GM23248 (cell line): Measurements from ENCODE around the gene IQCF6. TPM values are rescaled to one million over a fixed set of nuclear protein-coding genes. Genes with fewer than 3 reads are reported as not detected.

Experiments
- DNase-seq: peaks from one replicate; pipeline ENCODE4 v3.0.0-alpha.2; 2015
- H2AFZ ChIP-seq: fragments of 200-600 bp; sonication (generic); 2 replicates; pipeline ENCODE4 v1.6.1; 2016; ENCODE audit warnings: antibody characterized with exemption
- H3F3A ChIP-seq: fragments of 200-600 bp; sonication (generic); 2 replicates; pipeline ENCODE4 v1.6.1; 2016; ENCODE audit warnings: mild to moderate bottlenecking, antibody characterized with exemption, mixed run types; ENCODE audit not compliant: insufficient read depth
- H3K27ac ChIP-seq: fragments of 200-600 bp; sonication (generic); 2 replicates; pipeline ENCODE4 v1.5.1; 2016; ENCODE audit warnings: mild to moderate bottlenecking
- H3K27me3 ChIP-seq: fragments of 200-600 bp; sonication (generic); replicated peaks from 2 replicates; pipeline ENCODE4 v1.6.1; 2016; ENCODE audit warnings: mild to moderate bottlenecking; ENCODE audit not compliant: insufficient read depth
- H3K36me3 ChIP-seq: fragments of 200-600 bp; sonication (generic); 2 replicates; pipeline ENCODE4 v1.6.1; 2016; ENCODE audit warnings: low read depth, mild to moderate bottlenecking
- H3K4me1 ChIP-seq: fragments of 200-600 bp; sonication (generic); 2 replicates; pipeline ENCODE4 v1.6.1; 2016; ENCODE audit warnings: mild to moderate bottlenecking; ENCODE audit not compliant: insufficient read depth
- H3K4me2 ChIP-seq: fragments of 200-600 bp; sonication (generic); one replicate; pipeline ENCODE4 v1.6.1; 2016; ENCODE audit warnings: mild to moderate bottlenecking; ENCODE audit not compliant: unreplicated experiment
- H3K4me3 ChIP-seq: fragments of 200-600 bp; sonication (generic); 2 replicates; pipeline ENCODE4 v1.5.1; 2016; ENCODE audit warnings: mild to moderate bottlenecking
- H3K79me2 ChIP-seq: fragments of 200-600 bp; sonication (generic); 2 replicates; pipeline ENCODE4 v1.6.1; 2016; ENCODE audit warnings: mild to moderate bottlenecking; ENCODE audit not compliant: insufficient read depth
- H3K9ac ChIP-seq: fragments of 200-600 bp; sonication (generic); 2 replicates; pipeline ENCODE4 v1.6.1; 2016; ENCODE audit warnings: mild to moderate bottlenecking
- H3K9me2 ChIP-seq: fragments of 200-600 bp; sonication (generic); 2 replicates; pipeline ENCODE4 v1.6.1; 2016; ENCODE audit warnings: mixed run types, mild to moderate bottlenecking, moderate library complexity; ENCODE audit not compliant: insufficient read depth
- H3K9me3 ChIP-seq: fragments of 200-600 bp; sonication (generic); one replicate; pipeline ENCODE4 v1.6.1; 2017; ENCODE audit warnings: low read depth
- H4K20me1 ChIP-seq: fragments of 200-600 bp; sonication (generic); 2 replicates; pipeline ENCODE4 v1.6.0; 2016; ENCODE audit not compliant: insufficient read depth
- EZH2 ChIP-seq: fragments of 200-600 bp; sonication (generic); IDR thresholded peaks from 2 replicates; pipeline ENCODE4 v1.6.1; 2018; ENCODE audit warnings: antibody characterized with exemption, mild to moderate bottlenecking; ENCODE audit not compliant: insufficient read depth, poor library complexity, severe bottlenecking
- EZH2phosphoT487 ChIP-seq: fragments of 200-600 bp; sonication (generic); IDR thresholded peaks from 2 replicates; pipeline ENCODE4 v1.6.1; 2018; ENCODE audit warnings: antibody characterized with exemption, moderate library complexity, mild to moderate bottlenecking, low read depth; ENCODE audit not compliant: insufficient read depth
- WGBS, 2 experiments: methylation state at CpG; one replicate each; pipeline ENCODE4 v1.1.6; 2015 to 2017; ENCODE audit warnings: low lambda C conversion rate in 2 of 2, low coverage in 1 of 2; ENCODE audit errors: missing lambda C conversion rate in 2 of 2; 5-methylcytosine and 5-hydroxymethylcytosine counted together
- in situ Hi-C: fragments of 300-500 bp; cut with MboI; formaldehyde crosslinking; loops from 2 replicates; pipeline ENCODE4 v1.15.0; 2020
- polyA plus RNA-seq: library from polyadenylated mRNA; unstranded; fragments of >200 nt; fragmentation: Nextera tagmentation; extraction: Ambion mirVana; gene quantifications from 2 replicates; pipeline ENCODE4 v1.2.1, GENCODE V29; 2016
- total RNA-seq: library from RNA; depleted of rRNA; stranded (reverse); fragments of >200 nt; shearing (Covaris generic); gene quantifications from 2 replicates; pipeline ENCODE4 v1.2.3, GENCODE V29; 2014

Gene IQCF6
- total and polyA plus RNA-seq, 2 experiments from 2014 or later: not detected

DNA sequence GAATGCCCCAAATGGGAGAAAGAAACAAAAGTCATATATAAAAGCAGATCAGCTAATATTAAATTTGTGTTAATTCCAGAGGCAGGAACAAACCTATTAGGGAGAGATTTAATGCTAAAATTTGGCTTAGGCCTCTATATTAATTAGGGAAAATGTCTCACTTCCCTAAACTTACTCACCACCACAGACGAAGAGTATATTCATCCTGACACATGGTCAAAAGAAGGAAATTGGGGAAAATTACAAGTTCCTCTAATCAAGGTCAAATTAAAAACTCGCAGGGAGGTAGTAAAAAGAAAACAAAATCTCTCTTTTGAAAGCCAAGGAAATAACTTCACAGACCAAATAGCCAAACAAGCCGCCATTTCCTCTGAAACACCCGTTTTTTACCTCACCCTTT lies 39.9 kb downstream of the IQCF6 start:
- 14 to 15% methylated on average over 4 of the region's 4 CpGs for WGBS, 2 experiments
- no peaks in the 10 kb centered on the region for H3F3A ChIP-seq
- H3K4me3 ChIP-seq: no peak overlapping the region
- H3K79me2 ChIP-seq: no peaks in the 10 kb centered on the region
- no peak overlapping the region for H3K9ac ChIP-seq
- TF ChIP-seq EZH2 (no peak), EZH2phosphoT487 (no peak)
- no peaks in the 10 kb centered on the region for H3K9me2 ChIP-seq
- in situ Hi-C loops: no loop called here
- no peaks in the 10 kb centered on the region for H3K36me3 ChIP-seq
- no peak overlapping the region for H3K27ac ChIP-seq
- no peak overlapping the region for H3K4me2 ChIP-seq
- H3K27me3 ChIP-seq: peaks cover 16% of the 10 kb centered on the region; the same call in 1 of the 2 replicates
- no peak overlapping the region for H2AFZ ChIP-seq
- DNase-seq: no peak
- no peaks in the 10 kb centered on the region for H3K4me1 ChIP-seq
- H3K9me3 ChIP-seq: no peaks in the 10 kb centered on the region
- no peaks in the 10 kb centered on the region for H4K20me1 ChIP-seq

DNA sequence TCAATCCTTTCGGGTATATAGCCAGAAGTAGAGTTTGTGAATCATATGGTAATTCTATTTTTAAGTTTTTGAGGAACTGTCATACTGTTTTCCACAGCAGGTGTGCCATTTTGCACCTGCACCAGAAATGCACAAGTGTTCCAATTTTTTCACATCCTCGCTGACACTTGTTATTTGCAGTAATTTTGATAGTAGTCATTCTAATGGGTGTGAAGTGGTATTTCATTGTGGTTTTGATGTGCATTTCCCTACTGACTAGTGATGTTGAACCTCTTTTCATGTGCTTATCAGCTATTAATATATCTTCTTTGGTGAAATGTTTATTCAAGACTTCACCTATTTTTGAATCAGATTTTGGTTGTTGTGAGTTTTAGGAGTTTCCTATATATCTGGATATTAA lies 43.1 kb downstream of the IQCF6 start:
- TF ChIP-seq EZH2phosphoT487: no peak
- no peak for TF ChIP-seq EZH2
- Histone ChIP-seq H3K9me3 (no peaks in the 10 kb centered on the region), H3K4me3 (no peak overlapping the region), H3K9ac (no peak overlapping the region), H3K4me2 (no peak overlapping the region), H4K20me1 (no peaks in the 10 kb centered on the region), H3K79me2 (no peaks in the 10 kb centered on the region), H2AFZ (no peak overlapping the region), H3K4me1 (no peaks in the 10 kb centered on the region), H3F3A (no peaks in the 10 kb centered on the region), H3K27ac (no peak overlapping the region), H3K9me2 (no peaks in the 10 kb centered on the region), H3K36me3 (no peaks in the 10 kb centered on the region), H3K27me3 (peaks cover 25% of the 10 kb centered on the region; the same call in 1 of the 2 replicates)
- no peak for DNase-seq
- in situ Hi-C loops: no loop called here
- 15 to 16% methylated on average over 2 of the region's 2 CpGs for WGBS, 2 experiments

DNA sequence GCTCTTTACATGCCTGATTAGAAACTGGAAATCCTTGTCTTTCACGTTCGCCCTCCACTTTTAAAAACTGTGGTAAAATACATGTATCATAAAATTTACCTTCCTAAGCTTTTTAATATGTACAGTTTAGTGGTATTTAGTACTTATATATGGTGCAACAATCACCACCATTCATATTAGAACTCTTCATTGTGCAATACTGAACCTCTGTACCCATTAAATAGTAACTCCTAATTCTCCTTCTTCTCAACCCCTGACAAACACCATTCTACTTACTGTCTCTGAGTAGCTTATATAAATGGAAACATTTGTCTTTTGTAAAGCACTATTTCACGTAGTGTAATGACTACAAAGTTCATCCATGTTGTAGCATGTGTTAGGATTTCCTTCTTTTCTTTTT lies 44.0 kb downstream of the IQCF6 start:
- Histone ChIP-seq H2AFZ (no peak overlapping the region), H3K9me2 (no peaks in the 10 kb centered on the region), H3F3A (no peaks in the 10 kb centered on the region), H4K20me1 (no peaks in the 10 kb centered on the region), H3K27ac (no peak overlapping the region), H3K36me3 (no peaks in the 10 kb centered on the region), H3K4me1 (no peaks in the 10 kb centered on the region), H3K4me3 (no peak overlapping the region), H3K9me3 (no peaks in the 10 kb centered on the region), H3K27me3 (peaks cover 25% of the 10 kb centered on the region), H3K79me2 (no peaks in the 10 kb centered on the region), H3K4me2 (no peak overlapping the region), H3K9ac (no peak overlapping the region)
- 27 to 38% methylated on average over 3 of the region's 3 CpGs for WGBS, 2 experiments
- in situ Hi-C loops: no loop called here
- DNase-seq: no peak
- TF ChIP-seq EZH2: no peak
- no peak for TF ChIP-seq EZH2phosphoT487

DNA sequence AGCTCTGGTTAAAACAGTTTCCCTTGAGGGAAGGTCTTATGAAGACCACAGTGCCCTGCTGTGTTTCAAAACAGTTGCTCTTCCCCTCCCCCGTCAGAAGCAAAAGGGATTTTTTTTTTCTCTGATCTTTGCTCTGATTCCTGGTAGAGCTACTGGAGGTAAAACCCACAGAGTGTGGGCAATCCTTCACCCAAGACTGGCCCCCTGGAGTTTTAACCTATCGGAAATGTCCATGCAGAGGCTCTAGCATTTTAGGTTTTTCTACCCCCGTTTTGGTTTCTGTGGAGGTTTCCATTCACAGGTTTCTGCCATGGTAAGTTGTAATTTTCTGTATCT lies 44.5 kb downstream of the IQCF6 start:
- TF ChIP-seq EZH2phosphoT487: no peak
- TF ChIP-seq EZH2: no peak
- no peak for DNase-seq
- Histone ChIP-seq H3F3A (no peaks in the 10 kb centered on the region), H3K36me3 (no peaks in the 10 kb centered on the region), H3K9me2 (no peaks in the 10 kb centered on the region), H3K79me2 (no peaks in the 10 kb centered on the region), H3K4me3 (no peak overlapping the region), H4K20me1 (no peaks in the 10 kb centered on the region), H3K4me1 (0 out of 2 replicates have a peak, but pooled peaks cover 1% of the 10 kb centered on the region), H3K27me3 (peaks cover 21% of the 10 kb centered on the region), H3K4me2 (no peak overlapping the region), H3K9ac (no peak overlapping the region), H3K9me3 (no peaks in the 10 kb centered on the region), H3K27ac (no peak overlapping the region), H2AFZ (no peak overlapping the region)
- 11 to 14% methylated on average over 3 of the region's 3 CpGs for WGBS, 2 experiments
- in situ Hi-C loops: no loop called here

DNA sequence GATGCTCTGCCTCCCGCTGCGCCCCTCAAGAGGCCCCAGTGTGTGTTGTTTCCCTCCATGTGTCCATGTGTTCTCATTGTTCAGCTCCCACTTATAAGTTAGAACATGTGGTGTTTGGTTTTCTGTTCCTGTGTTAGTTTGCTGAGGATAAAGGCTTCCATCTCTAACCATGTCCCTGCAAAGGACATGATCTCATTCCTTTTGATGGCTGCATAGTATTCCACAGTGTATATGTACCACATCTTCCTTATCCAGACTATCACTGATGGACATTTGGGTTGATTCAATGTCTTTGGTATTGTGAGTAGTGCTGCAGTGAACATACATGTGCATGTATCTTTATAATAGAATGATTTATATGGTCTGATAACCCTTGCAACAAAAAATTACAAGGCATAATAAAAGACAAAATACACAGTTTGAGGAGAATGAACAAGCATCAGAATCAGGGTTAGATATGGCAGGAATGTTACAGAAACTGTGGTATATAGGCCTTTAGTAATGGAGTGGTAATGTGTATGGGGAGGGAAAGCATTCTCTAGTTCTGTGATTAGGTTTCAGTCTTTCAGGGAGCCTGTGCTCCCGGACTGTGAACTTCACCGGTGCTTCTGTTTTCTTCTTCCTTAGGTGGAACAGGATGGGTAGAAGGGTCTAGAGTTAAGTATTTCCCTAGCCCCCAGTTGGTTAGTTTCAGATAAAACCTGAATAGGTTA lies 45.0 kb downstream of the IQCF6 start:
- Histone ChIP-seq H3K4me3 (no peak overlapping the region), H3K27me3 (peaks cover 18% of the 10 kb centered on the region), H3K79me2 (no peaks in the 10 kb centered on the region), H3F3A (no peaks in the 10 kb centered on the region), H3K36me3 (no peaks in the 10 kb centered on the region), H2AFZ (no peak overlapping the region), H3K27ac (no peak overlapping the region), H4K20me1 (no peaks in the 10 kb centered on the region), H3K4me2 (no peak overlapping the region), H3K9me2 (no peaks in the 10 kb centered on the region), H3K9me3 (no peaks in the 10 kb centered on the region), H3K4me1 (0 out of 2 replicates have a peak, but pooled peaks cover 7% of the 10 kb centered on the region), H3K9ac (no peak overlapping the region)
- TF ChIP-seq EZH2phosphoT487: no peak
- 69 to 73% methylated on average over 4 of the region's 4 CpGs for WGBS, 2 experiments
- in situ Hi-C loops: no loop called here
- no peak for DNase-seq
